Liver (tissue), 9 donors: ENCODE results near the gene NKAIN2. TPM values are rescaled to one million over a fixed set of nuclear protein-coding genes. Genes with fewer than 3 reads are reported as not detected.

ENCODE experiments used
- DNase-seq: peaks from one replicate; pipeline ENCODE4 v3.0.0-alpha.2; 2017; ENCODE audit warnings: low spot score
- H3K27ac ChIP-seq, 2 donors: one replicate each; pipeline ENCODE4 v1.7.0; 2013; ENCODE audit warnings: inconsistent platforms in 2 of 2, low read length in 2 of 2, control low read depth in 1 of 2, low read depth in 1 of 2, mild to moderate bottlenecking in 1 of 2
- H3K27me3 ChIP-seq, 4 donors: one replicate each; pipeline versions ENCODE4 v1.6.1 to v1.7.0; 2013; ENCODE audit warnings: low read length in 3 of 4, inconsistent platforms in 1 of 4, mild to moderate bottlenecking in 1 of 4, moderate library complexity in 1 of 4; ENCODE audit not compliant: control insufficient read depth in 4 of 4, insufficient read depth in 4 of 4
- H3K36me3 ChIP-seq, 4 donors: one replicate each; pipeline versions ENCODE4 v1.6.1 to v1.7.0; 2013; ENCODE audit warnings: low read length in 3 of 4, mild to moderate bottlenecking in 3 of 4, low read depth in 1 of 4, moderate library complexity in 1 of 4; ENCODE audit not compliant: control insufficient read depth in 4 of 4, insufficient read depth in 3 of 4
- H3K4me1 ChIP-seq, 4 donors: one replicate each; pipeline versions ENCODE4 v1.6.1 to v1.7.0; 2013; ENCODE audit warnings: low read length in 3 of 4, mild to moderate bottlenecking in 3 of 4, moderate library complexity in 1 of 4; ENCODE audit not compliant: control insufficient read depth in 4 of 4, insufficient read depth in 4 of 4
- H3K4me3 ChIP-seq, 3 donors: one replicate each; pipeline versions ENCODE4 v1.6.1 to v1.7.0; 2013; ENCODE audit warnings: low read length in 3 of 3, control low read depth in 1 of 3, low read depth in 1 of 3, mild to moderate bottlenecking in 1 of 3
- H3K9ac ChIP-seq, 2 donors: one replicate each; pipeline ENCODE4 v1.7.0; 2013; ENCODE audit warnings: low read length in 2 of 2, mild to moderate bottlenecking in 2 of 2, moderate library complexity in 2 of 2, control low read depth in 1 of 2, low read depth in 1 of 2
- H3K9me3 ChIP-seq, 4 donors: one replicate each; pipeline versions ENCODE4 v1.6.1 to v1.7.0; 2013; ENCODE audit warnings: low read length in 3 of 4; ENCODE audit not compliant: control insufficient read depth in 4 of 4
- FOXA1 ChIP-seq: IDR thresholded peaks from 2 replicates; pipeline ENCODE4 v1.6.1; 2016; ENCODE audit warnings: antibody characterized with exemption
- FOXA2 ChIP-seq: IDR thresholded peaks from 2 replicates; pipeline ENCODE4 v1.6.1; 2016; ENCODE audit warnings: antibody characterized with exemption
- GABPA ChIP-seq, 2 donors: IDR thresholded peaks in 1 of 2; conservative IDR thresholded peaks in 1 of 2; 2 replicates each; pipeline ENCODE4 v1.6.1; 2016; ENCODE audit warnings: antibody characterized with exemption in 2 of 2, mild to moderate bottlenecking in 1 of 2, moderate library complexity in 1 of 2
- HNF4A ChIP-seq, 2 donors: conservative IDR thresholded peaks; 2 replicates each; pipeline ENCODE4 v1.6.1; 2016; ENCODE audit warnings: antibody characterized with exemption in 2 of 2, mild to moderate bottlenecking in 2 of 2
- HNF4G ChIP-seq: IDR thresholded peaks from 2 replicates; pipeline ENCODE4 v1.6.1; 2016; ENCODE audit warnings: antibody characterized with exemption
- JUND ChIP-seq, 2 donors: IDR thresholded peaks; 2 replicates each; pipeline ENCODE4 v1.6.1; 2016; ENCODE audit warnings: antibody characterized with exemption in 2 of 2
- NR2F2 ChIP-seq: IDR thresholded peaks from 2 replicates; pipeline ENCODE4 v1.6.1; 2016; ENCODE audit warnings: antibody characterized with exemption
- RAD21 ChIP-seq, 2 donors: IDR thresholded peaks; 2 replicates each; pipeline ENCODE4 v1.6.1; 2016; ENCODE audit warnings: antibody characterized with exemption in 2 of 2, mild to moderate bottlenecking in 2 of 2
- RXRA ChIP-seq, 2 donors: IDR thresholded peaks; 2 replicates each; pipeline ENCODE4 v1.6.1; 2017 to 2018; ENCODE audit warnings: antibody characterized with exemption in 2 of 2, mild to moderate bottlenecking in 1 of 2
- SP1 ChIP-seq: IDR thresholded peaks from 2 replicates; pipeline ENCODE4 v1.6.1; 2018; ENCODE audit warnings: antibody characterized with exemption, mild to moderate bottlenecking
- TAF1 ChIP-seq: conservative IDR thresholded peaks from 2 replicates; pipeline ENCODE4 v1.6.1; 2016; ENCODE audit warnings: antibody characterized with exemption, mild to moderate bottlenecking
- YY1 ChIP-seq: IDR thresholded peaks from 2 replicates; pipeline ENCODE4 v1.6.1; 2016; ENCODE audit warnings: antibody characterized with exemption, mild to moderate bottlenecking
- WGBS: extraction: QIAGEN DNeasy Blood & Tissue Kit; methylation state at CpG from one replicate; pipeline ENCODE4 v1.1.7; 2013; 5-methylcytosine and 5-hydroxymethylcytosine counted together
- polyA plus RNA-seq, 2 donors: library from polyadenylated mRNA; stranded (reverse) in 1 of 2; unstranded in 1 of 2; fragments of 200-250 nt in 1 of 2; fragments of >200 nt in 1 of 2; fragmentation: Nextera tagmentation in 1 of 2; extraction: Ambion mirVana in 1 of 2; gene quantifications; one replicate each; pipeline versions ENCODE4 v1.2.1 to v1.2.3, GENCODE V29; 2013 to 2015
- total RNA-seq, 2 donors: library from RNA; depleted of rRNA; stranded (reverse); fragments of >200 nt; gene quantifications; one replicate each; pipeline ENCODE4 v1.2.3, GENCODE V29; 2014
- TF ChIP-seq, protein P1 (sequence below): IDR thresholded peaks from 2 replicates; pipeline ENCODE4 v1.6.1; 2016; ENCODE audit warnings: antibody characterized with exemption
- TF ChIP-seq, protein P2 (sequence below): fragments of 150-350 bp; IDR thresholded peaks from 2 replicates; pipeline ENCODE4 v1.5.1; 2017; ENCODE audit warnings: improper control_type of control experiment, low read depth, low read length; ENCODE audit not compliant: missing input control
- TF ChIP-seq, protein P3 (sequence below): IDR thresholded peaks from 2 replicates; pipeline ENCODE4 v1.6.1; 2016; ENCODE audit warnings: antibody characterized with exemption
- TF ChIP-seq, protein P4 (sequence below): IDR thresholded peaks from 2 replicates; pipeline ENCODE4 v1.6.1; 2016; ENCODE audit warnings: antibody characterized with exemption, mild to moderate bottlenecking
- TF ChIP-seq, protein P5 (sequence below): IDR thresholded peaks from 2 replicates; pipeline ENCODE4 v1.6.1; 2016; ENCODE audit warnings: antibody characterized with exemption
- donor health status: healthy.
- donor health status: healthy.
- donor health status: healthy.
- donor health status: healthy.
- donor health status: healthy.

NKAIN2 gene
- total and polyA plus RNA-seq, 4 donors: 0.05 to 0.14 TPM; not detected in 2

DNA sequence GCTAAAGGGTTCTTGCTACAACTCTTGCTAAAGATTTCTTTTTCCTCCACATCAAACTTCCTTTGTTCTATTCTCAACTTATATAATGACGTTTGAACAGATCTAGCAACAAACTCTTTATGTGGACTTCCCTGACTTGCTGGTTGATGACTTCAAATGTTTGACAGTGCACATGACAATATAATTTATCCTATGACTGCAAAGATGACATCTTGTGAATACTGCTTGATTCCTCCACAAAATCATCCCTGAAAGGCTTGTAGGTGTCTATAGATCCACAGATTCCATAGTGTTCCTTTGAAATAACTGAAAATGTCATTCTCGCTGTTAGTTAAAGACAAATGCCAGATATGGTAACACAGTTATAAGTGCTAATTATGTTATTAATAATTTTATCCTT, 478.9 kb downstream of the NKAIN2 start:
- no peak for DNase-seq
- H3K27me3 ChIP-seq: no peaks in the 10 kb centered on the region
- no peaks in the 10 kb centered on the region for H3K4me1 ChIP-seq
- TF ChIP-seq FOXA2 (no peak), GABPA (IDR thresholded peaks at IDR 0.05 in 1 of 2, conservative IDR thresholded peaks at IDR 0.05 in 1 of 2) (no peak), HNF4G (no peak), NR2F2 (no peak), SP1 (no peak), HNF4A (conservative IDR thresholded peaks at IDR 0.05) (no peak)
- TF ChIP-seq, protein P1, sequence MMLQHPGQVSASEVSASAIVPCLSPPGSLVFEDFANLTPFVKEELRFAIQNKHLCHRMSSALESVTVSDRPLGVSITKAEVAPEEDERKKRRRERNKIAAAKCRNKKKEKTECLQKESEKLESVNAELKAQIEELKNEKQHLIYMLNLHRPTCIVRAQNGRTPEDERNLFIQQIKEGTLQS: no peak
- TF ChIP-seq, protein P2, sequence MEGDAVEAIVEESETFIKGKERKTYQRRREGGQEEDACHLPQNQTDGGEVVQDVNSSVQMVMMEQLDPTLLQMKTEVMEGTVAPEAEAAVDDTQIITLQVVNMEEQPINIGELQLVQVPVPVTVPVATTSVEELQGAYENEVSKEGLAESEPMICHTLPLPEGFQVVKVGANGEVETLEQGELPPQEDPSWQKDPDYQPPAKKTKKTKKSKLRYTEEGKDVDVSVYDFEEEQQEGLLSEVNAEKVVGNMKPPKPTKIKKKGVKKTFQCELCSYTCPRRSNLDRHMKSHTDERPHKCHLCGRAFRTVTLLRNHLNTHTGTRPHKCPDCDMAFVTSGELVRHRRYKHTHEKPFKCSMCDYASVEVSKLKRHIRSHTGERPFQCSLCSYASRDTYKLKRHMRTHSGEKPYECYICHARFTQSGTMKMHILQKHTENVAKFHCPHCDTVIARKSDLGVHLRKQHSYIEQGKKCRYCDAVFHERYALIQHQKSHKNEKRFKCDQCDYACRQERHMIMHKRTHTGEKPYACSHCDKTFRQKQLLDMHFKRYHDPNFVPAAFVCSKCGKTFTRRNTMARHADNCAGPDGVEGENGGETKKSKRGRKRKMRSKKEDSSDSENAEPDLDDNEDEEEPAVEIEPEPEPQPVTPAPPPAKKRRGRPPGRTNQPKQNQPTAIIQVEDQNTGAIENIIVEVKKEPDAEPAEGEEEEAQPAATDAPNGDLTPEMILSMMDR: no peak
- TF ChIP-seq, protein P3, sequence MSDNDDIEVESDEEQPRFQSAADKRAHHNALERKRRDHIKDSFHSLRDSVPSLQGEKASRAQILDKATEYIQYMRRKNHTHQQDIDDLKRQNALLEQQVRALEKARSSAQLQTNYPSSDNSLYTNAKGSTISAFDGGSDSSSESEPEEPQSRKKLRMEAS: no peak
- no peak overlapping the region for H3K9ac ChIP-seq
- H3K9me3 ChIP-seq: no peaks in the 10 kb centered on the region
- 76% methylated on average over 2 of the region's 2 CpGs for WGBS
- no peak overlapping the region for H3K4me3 ChIP-seq
- H3K27ac ChIP-seq: no peak overlapping the region
- H3K36me3 ChIP-seq: no peaks in the 10 kb centered on the region

DNA sequence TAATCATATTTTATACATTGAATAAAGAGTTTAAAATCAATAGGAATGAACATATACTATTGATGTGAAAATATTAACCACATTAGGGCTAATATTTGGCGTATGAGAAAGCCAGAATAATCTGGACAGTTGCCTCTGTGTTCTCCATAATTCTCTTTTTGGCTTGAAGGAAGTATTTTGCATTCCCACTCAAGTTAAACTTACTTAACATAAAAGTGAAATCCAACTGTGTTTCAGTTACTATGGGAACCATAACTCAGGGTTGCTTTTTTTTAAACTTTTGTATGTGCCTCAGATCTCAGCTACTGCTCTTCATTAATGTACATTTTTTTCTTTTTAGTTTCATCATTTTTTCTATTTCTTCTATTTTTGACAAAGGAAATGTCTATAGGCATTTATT, 479.8 kb downstream of the NKAIN2 start:
- H3K36me3 ChIP-seq: no peaks in the 10 kb centered on the region
- no peak overlapping the region for H3K4me3 ChIP-seq
- H3K9ac ChIP-seq: no peak overlapping the region
- no peaks in the 10 kb centered on the region for H3K9me3 ChIP-seq
- no peak for DNase-seq
- 61% methylated on average over 1 of the region's 1 CpG for WGBS
- H3K27ac ChIP-seq: no peak overlapping the region
- no peaks in the 10 kb centered on the region for H3K27me3 ChIP-seq
- no peak for TF ChIP-seq FOXA2
- TF ChIP-seq, protein P3: no peak
- no peak for TF ChIP-seq GABPA (IDR thresholded peaks at IDR 0.05 in 1 of 2, conservative IDR thresholded peaks at IDR 0.05 in 1 of 2)
- TF ChIP-seq JUND (IDR thresholded peaks at IDR 0.05): no peak
- no peak for TF ChIP-seq RAD21 (IDR thresholded peaks at IDR 0.05)
- TF ChIP-seq, protein P4, sequence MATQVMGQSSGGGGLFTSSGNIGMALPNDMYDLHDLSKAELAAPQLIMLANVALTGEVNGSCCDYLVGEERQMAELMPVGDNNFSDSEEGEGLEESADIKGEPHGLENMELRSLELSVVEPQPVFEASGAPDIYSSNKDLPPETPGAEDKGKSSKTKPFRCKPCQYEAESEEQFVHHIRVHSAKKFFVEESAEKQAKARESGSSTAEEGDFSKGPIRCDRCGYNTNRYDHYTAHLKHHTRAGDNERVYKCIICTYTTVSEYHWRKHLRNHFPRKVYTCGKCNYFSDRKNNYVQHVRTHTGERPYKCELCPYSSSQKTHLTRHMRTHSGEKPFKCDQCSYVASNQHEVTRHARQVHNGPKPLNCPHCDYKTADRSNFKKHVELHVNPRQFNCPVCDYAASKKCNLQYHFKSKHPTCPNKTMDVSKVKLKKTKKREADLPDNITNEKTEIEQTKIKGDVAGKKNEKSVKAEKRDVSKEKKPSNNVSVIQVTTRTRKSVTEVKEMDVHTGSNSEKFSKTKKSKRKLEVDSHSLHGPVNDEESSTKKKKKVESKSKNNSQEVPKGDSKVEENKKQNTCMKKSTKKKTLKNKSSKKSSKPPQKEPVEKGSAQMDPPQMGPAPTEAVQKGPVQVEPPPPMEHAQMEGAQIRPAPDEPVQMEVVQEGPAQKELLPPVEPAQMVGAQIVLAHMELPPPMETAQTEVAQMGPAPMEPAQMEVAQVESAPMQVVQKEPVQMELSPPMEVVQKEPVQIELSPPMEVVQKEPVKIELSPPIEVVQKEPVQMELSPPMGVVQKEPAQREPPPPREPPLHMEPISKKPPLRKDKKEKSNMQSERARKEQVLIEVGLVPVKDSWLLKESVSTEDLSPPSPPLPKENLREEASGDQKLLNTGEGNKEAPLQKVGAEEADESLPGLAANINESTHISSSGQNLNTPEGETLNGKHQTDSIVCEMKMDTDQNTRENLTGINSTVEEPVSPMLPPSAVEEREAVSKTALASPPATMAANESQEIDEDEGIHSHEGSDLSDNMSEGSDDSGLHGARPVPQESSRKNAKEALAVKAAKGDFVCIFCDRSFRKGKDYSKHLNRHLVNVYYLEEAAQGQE: no peak
- no peak for TF ChIP-seq SP1
- TF ChIP-seq, protein P2: no peak
- TF ChIP-seq RXRA (IDR thresholded peaks at IDR 0.05): no peak
- no peak for TF ChIP-seq FOXA1
- TF ChIP-seq TAF1: no peak
- no peak for TF ChIP-seq HNF4G
- TF ChIP-seq YY1: no peak
- TF ChIP-seq, protein P1: no peak
- TF ChIP-seq, protein P5, sequence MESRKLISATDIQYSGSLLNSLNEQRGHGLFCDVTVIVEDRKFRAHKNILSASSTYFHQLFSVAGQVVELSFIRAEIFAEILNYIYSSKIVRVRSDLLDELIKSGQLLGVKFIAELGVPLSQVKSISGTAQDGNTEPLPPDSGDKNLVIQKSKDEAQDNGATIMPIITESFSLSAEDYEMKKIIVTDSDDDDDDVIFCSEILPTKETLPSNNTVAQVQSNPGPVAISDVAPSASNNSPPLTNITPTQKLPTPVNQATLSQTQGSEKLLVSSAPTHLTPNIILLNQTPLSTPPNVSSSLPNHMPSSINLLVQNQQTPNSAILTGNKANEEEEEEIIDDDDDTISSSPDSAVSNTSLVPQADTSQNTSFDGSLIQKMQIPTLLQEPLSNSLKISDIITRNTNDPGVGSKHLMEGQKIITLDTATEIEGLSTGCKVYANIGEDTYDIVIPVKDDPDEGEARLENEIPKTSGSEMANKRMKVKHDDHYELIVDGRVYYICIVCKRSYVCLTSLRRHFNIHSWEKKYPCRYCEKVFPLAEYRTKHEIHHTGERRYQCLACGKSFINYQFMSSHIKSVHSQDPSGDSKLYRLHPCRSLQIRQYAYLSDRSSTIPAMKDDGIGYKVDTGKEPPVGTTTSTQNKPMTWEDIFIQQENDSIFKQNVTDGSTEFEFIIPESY: no peak
- no peaks in the 10 kb centered on the region for H3K4me1 ChIP-seq
